GM18520 (cell line): ENCODE measurements around the gene NT5E.
"Not testable (repeated sequence)": the region's sequence is repeated elsewhere in the genome, so short reads cannot be mapped to it uniquely, and the experiment has no call there.

Experiments used
- ATAC-seq: cut with Tn5 transposase; IDR thresholded peaks from one replicate; pipeline ENCODE4 v1.9.1; 2021; ENCODE audit not compliant: unreplicated experiment

Gene NT5E

GRCh38 chr6:85484948-85485347, 35.1 kb downstream of the NT5E start:
- ATAC-seq, result no peak

GRCh38 chr6:85490516-85491248, 40.8 kb downstream of the NT5E start:
- no peak for ATAC-seq

DNA sequence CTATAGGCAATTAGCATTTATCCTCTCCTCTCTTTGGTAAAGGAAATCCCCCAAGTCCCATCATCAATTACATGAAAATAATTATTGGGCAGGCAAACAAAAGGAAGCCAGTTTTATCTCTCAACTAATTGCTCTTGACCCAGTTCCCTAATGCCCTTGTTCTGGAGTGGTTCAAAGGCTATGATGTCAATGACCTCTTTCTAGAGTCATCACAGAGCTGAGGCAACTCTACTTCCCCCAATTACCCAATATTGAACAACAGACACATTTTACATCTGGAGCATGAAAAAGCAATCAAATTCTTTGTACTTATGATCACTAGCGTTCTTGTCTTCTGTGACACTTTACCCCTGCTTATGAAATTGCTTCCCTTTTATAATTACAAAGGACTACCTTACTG, 43.5 kb downstream of the NT5E start:
- no peak for ATAC-seq

GRCh38 chr6:85494547-85495536, 45.0 kb downstream of the NT5E start:
- ATAC-seq, result no peak

- no peak for ATAC-seq
Measured at GRCh38 chr6:85496009-85496579, 46.2 kb downstream of the NT5E start.

GRCh38 chr6:85496856-85497255, 47.0 kb downstream of the NT5E start:
- no peak for ATAC-seq

- ATAC-seq, result no peak
Measured at GRCh38 chr6:85498596-85499258, 48.8 kb downstream of the NT5E start.

DNA sequence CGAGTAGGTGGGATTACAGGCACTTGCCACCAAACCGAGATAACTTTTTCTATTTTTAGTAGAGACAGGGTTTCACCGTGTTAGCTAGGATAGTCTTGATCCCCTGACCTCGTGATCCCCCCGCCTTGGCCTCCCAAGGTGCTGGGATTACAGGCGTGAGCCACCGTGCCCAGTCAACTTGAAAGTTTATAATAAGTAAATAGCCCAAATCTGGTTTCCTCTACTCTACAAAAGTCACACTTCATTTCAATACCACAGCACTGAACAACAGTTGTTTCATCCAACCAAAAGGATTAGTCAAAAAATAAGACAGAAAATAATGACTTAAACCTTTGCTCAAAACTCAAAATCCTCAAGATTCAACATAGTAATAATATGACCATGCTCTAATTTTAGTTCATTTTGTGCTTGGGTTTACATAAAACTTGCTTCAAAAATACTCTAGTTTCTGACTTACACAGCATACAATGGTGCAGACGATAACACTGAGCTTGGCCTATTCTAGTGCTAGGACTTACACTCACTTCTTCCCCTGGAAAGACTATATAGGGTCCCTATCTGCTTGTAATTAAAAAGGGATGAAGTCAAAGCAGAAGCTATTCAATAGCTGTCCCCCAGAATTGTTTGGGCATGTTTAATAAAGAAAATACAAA, 56.7 kb downstream of the NT5E start:
- ATAC-seq, result no peak

GRCh38 chr6:85516168-85516567, 66.3 kb downstream of the NT5E start:
- ATAC-seq, result no peak

GRCh38 chr6:85524281-85524680, 74.4 kb downstream of the NT5E start:
- not testable (repeated sequence) for ATAC-seq

GRCh38 chr6:85537055-85537494, 87.2 kb downstream of the NT5E start:
- ATAC-seq, result no peak

GRCh38 chr6:85544776-85545175, 94.9 kb downstream of the NT5E start:
- no peak for ATAC-seq
